Measurements from ENCODE around the gene GNB1. TPM values are rescaled to one million over a fixed set of nuclear protein-coding genes. Genes with fewer than 3 reads are reported as not detected.
"Not testable (repeated sequence)": the region's sequence is repeated elsewhere in the genome, so short reads cannot be mapped to it uniquely, and the experiment has no call there.

The GNB1 gene
- polyA plus RNA-seq, 3 donors = 278 to 310 (median 280) TPM

DNA sequence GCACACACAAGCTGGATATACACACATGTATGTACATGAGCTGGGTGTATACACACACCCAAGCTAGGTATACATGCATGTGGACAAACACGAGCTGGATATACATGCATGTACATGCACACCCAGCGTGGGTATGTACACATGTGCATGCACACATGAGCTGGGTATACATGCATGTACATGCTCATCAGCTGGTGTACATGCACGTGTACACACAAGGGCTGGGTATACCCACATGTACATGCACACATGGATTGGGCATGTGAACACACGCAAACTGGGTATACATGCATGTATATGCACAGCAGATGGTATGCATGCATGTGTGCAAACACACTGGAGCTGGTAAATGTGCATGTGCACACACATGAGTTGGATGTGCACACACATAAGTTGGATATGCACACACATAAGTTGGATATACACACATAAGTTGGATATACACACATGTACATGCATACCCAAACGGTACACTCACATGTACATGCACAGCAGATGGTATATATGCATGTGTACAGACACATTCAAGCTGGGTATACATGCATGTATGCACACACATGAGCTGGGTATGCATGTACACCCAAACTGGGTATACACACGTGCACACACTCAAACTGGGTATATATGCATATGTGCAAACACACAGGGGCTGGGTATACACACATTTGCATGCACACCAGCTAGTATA, 7.5 kb upstream of the GNB1 start:
- DNase-seq (ENCODE audit: extremely low read depth in 1 of 11, low read depth in 9 of 11, low spot score in 4 of 11) = no peak

DNA sequence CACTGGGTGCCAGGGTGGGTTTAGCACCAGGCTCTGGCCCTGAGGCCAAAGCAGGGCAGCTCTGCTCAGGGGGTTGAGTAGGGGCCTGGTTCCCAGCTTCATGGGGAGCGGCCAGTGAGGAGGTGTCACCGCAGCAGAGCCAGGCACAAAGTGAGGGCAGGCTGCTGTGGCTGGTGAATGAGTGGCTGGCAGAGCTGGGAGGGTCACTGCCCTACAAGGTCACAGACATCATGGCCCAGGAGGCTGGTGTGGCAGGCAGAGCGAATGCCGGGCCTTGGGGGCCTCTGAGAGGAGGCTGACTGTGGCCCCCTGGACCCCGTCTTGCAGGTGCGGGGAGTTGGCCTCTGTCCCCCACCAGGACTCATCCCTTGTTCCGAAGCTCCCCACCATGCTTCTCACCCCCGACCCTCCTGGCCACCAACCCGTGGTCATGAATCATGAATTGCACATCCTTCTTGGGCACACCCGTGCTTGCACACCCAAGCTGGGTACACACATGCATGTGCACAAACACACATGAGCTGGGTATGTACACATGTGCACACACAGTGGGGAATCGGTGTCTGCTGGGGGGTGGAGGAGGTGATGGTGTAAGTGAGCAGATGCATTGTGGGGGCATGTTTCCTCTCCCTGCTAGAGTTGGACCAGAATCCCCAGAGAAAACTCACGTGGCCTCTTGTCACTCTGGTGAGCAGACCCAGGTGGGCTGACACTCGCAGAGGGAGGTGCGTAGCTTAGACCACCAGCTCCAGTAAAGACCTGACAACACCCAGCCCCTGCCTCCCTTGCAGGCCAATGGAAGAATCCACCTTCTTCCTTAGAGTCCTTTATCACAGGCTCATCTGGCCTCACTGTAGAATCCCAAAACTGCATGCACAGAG, 4.8 kb upstream of the GNB1 start:
- DNase-seq (ENCODE audit: extremely low read depth in 1 of 11, low read depth in 9 of 11, low spot score in 4 of 11) = no peak

DNA sequence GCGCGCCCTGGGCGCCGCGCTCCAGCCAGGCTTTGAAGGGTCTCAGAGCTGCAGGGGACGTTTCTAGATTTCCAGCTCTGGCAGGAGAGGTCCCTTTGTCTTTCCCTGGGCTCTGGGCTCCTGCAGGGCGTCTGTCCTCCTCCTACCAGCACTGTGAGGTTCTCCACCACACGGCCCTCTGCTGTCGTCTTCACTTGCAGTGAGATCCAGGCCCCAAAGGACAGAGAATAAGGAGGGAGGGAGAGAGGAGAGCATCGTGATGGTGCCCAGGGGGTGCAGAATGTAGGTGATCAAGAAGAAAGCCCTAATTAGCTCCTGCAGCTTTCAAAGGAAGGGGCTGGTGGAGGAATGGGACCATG, 4.2 kb upstream of the GNB1 start:
- DNase-seq (ENCODE audit: extremely low read depth in 1 of 11, low read depth in 9 of 11, low spot score in 4 of 11) = no peak

DNA sequence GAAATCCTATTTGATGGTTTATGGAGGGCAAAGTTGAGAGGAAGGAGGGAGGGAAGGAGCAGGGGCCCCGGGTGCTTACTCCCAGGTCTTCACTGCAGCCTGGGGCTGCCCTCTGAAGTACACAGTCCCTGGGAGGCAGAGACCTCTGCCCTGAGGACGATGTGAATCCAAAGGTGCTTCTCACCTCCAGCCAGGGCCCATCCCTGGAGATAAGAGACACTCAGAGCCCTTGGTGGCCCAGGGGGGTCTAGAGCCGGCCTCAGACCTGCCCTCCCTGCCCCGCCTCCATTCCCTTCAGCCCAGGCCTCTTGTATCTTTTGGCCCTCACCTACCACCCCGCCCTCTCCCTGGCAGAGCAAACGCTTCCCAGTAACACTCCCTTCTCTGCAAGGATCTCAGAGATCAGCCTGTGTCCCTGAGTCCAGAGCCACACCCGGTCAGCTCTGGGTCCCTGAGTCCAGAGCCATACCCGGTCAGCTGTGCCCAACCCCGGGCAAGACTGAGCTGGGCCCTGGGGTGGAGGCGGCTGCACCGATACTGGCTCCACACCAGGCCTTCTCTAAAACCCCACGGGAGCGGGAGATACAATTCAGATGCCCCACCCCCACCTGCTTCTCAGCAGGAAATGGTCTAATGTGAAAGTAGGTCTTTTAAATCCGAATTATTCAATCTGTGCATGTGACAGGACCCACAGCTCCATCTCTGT, 3.6 kb upstream of the GNB1 start:
- no peak for DNase-seq (ENCODE audit: extremely low read depth in 1 of 11, low read depth in 9 of 11, low spot score in 4 of 11)

DNA sequence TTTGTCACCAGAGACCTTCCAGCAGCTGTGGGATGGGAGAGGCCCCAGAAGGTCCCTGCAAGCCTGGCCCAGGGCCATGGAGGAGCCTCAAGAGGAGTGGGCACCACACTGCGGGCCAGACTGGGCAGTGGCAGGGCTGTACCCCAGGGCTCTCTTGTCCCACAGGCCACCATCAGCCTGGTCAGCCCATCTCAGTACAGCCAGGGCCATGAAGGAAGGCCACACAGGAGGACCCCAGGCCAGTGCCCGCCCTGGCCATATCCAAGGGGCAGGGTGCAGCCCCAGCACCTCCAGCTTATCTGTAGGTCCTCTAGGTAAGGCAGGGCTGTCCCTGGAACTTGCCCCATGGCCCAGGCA, 3.1 kb upstream of the GNB1 start:
- no peak for DNase-seq (ENCODE audit: extremely low read depth in 1 of 11, low read depth in 9 of 11, low spot score in 4 of 11)

DNA sequence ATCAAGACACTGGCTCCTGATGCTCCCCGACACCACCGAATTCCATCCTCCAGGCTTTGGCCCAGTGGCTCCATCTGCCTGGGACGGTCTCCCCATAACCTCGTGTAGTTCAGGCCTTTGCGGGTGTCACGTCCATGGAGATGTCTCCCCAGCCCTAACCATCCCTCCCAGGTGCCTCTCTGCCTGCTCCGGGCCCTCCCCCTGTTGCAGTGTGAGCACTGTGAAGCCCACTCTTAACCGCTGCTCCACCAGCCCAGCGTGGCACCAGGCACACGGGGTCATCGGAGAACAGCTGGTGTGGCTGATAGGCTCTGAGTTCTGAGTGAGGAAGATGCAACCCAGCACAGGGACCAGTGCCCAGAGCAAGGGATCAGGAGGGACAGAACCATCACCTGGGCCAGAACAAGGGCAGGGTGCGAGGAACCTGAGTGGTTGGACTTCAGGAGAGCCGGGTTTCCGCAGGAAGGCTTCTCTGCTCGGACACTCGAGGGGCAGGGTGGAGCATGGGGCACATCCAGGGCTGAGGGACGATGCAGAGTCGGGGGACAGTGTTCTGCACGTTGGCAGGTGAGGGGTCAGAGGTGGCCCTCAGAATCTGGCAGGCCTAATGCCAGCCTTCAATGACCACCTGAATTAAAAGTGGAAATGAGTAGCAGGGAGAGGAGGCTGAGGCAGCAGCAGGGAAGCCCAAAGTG, 2.6 kb upstream of the GNB1 start:
- DNase-seq (ENCODE audit: extremely low read depth in 1 of 11, low read depth in 9 of 11, low spot score in 4 of 11) = no peak

DNA sequence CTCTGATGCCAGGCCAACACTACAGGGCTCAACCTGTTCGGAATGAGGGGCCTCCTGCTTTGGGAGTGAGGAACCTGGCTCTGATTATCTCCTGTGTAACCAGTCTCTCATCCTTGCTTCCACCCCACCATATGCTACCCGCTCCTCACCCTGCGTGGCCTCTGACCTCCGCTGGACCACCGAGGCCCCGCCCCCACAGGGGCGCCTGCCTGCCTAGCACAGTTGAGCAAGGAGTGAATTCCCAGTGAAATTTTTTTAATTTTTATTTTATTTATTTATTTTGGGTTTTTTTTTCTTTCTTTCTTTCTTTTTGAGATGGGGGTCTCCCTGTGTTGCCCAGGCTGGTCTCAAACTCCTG, 1.9 kb upstream of the GNB1 start:
- no peak for DNase-seq (ENCODE audit: extremely low read depth in 1 of 11, low read depth in 9 of 11, low spot score in 4 of 11)

DNA sequence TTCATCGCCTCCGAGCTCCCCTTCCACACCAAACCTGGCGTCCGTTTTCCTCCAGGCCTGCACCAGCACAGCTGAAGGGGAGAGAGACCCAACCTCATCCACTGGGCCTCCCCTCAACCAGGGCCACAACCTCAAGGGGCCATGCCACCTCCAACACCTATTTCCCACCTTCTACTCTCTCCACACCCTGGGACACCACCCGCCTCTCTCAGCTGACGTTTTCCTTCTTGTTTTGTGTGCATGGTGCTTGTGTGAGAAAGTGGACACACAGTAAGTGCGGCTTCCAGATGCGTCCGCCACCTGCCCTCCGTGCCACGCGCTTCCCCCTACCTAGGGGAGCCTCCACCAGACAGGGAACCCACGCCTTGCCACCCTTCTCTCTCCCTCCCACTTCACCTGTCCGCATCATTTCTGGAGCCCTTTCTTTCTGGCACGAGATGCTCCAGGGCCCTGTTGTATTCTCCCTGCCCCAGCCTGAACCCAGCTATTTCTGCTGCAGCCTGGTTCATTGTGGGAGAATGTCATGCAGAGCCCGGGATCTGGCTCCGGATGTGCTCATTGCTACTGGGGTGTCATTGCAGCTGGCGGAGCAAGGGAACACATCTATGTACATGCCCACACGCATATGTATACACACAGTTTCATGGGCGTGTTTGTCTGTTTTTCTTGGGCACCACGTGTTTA, 1.3 kb upstream of the GNB1 start:
- no peak for DNase-seq (ENCODE audit: extremely low read depth in 1 of 11, low read depth in 9 of 11, low spot score in 4 of 11)

DNA sequence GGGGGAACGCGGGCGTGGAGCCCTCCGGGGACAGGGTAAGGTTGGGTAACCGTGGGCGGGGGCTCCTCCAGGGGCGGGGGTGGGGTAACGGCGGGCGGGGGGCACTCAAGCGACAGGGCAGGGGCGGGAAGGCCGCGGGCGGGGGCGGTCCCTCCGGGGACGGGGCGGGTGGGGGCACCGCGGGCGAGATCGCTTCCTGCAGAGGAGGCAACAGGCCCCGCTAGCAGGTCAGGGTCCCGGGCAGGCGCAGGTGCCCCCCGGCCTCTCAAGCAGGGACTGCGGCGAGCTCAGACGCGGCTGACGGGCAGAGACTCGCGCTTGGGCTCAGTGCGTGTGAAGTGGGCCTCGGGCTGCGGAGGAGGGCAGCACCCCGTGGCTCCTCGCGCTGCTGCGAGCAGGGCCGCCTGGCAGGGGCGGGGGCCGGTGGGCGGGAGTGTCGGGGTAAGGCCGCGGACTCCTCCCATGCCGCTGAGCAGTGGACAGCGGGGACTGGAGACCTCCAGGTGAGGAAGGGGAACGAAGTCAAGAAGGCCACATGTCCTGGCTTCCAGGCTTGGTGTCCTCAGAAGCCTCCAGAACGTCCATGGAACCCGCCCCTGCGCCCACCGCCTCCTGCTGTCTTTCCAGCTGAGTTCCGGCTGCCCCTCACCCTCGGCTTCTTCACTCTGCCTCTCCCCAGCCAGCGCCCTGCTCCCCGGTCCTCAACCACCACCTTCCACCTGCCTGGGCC, 627 bp upstream of the GNB1 start:
- peak in 6 of 11 donors; percentile 25 to 48 (median 33) for DNase-seq (ENCODE audit: extremely low read depth in 1 of 11, low read depth in 9 of 11, low spot score in 4 of 11)

DNA sequence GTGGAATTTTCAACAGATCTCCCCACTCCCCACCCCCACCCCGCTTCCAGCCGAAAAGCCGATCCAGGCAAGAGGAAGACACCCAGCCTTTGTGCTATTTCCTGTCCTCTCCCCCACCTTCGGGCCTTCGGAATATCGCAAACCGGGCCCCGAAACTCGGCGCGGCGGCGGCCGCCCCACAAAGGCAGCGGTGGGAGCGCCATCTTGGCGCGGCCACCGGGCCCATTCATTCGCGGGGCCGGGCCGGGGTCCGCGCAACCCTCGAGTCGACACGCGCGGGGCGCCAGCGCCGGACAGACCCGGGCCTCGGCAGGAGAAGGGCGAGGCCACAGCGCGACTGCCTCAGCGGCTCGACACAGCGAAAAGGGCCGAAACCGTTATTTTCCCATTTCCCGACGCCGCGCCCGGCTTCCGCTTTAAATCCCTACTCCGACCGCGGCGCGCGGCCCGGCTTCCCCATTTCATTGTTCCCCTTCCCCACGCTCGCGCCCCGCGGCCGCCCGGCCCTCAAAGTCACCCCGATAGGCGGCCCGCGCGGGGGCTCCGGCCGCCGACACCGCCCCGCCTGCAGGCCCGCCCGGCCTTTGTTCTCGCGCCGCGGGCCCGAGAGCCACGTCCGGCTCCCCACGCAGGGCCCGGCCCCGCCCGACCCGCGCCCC, 911 bp downstream of the GNB1 start:
- DNase-seq (ENCODE audit: extremely low read depth in 1 of 11, low read depth in 9 of 11, low spot score in 4 of 11) = peak in 1 of 11 donors; percentile 28

DNA sequence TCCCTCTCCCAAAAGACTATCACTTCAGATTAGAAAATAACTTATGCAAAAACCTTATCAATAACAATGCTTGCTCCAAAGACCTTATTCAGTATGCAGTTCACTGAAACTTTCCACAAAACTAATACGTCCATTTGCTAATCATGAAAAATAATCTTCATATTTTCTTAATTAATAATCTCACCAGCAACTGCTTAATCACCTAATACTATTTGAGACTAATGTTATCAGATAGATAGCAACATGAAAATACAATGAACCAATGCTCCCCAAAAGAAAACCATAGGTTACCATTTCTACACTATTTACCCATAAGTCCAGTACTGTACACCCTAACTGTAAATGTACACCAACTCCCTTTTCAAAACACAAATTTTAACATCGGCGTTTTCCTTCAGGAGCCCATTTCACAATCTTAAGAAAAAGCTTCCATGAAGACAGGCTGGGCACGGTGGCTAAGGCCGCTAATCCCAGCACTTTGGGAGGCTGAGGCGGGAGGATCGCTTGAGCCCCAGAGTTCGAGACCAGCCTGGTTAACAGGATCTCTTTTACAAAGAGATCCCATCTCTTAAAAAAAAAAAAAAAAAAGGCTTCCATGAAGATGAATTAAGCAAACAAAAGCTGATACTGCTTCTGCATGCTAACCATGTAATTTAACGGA, 1.7 kb downstream of the GNB1 start:
- no peak for DNase-seq (ENCODE audit: extremely low read depth in 1 of 11, low read depth in 9 of 11, low spot score in 4 of 11)

DNA sequence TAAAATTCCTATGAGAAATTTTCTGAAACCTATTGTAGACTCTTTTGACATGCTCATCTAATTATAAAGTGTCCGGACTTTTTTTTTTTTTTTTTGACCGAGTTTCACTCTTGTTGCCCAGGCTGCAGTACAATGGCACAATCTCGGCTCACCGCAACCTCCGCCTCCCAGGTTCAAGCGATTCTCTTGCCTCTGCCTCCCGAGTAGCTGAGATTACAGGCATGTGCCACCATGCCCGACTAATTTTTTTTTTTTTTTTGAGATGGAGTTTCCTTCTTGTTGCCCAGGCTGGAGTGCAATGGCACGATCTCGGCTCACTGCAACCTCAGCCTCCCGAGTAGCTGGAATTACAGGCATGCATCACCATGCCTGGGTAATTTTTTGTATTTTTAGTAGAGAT, 7.0 kb downstream of the GNB1 start:
- not testable (repeated sequence) for DNase-seq (ENCODE audit: extremely low read depth in 1 of 11, low read depth in 9 of 11, low spot score in 4 of 11)

DNA sequence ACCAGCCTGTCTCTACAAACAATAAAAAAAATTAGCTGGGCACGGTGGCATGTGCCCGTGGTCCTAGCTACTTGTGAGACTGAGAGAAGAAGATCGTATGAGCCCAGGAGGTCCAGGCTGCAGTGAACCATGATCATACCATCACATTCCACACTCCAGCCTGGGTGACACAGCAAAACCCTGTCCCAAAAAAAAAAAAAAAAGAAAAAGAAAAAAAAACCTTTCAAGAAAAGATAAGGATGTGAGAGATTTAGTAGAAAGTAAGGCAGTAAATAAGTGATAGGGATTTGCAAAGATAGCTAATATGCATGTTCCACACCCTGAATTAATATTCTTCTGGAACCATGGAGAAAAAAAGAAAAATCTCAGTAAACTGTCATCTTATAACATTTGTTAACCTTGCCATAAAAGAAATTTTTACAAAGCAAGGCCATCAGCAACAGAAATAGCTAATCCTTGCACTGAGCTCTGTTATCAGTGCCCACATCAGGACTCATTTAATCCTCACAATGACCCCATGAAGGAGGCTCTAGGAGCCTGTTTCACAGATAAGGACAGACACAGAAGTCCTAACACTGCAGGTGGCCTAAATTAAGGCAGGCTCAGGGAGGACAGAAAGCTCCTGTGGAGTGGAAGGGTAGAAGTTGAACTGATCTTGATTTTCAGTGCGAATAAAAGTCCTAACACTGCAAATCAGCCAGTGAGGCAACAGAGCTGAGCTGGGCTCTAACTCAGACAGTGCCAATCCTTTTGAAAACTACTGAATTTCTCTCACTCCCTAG, 7.6 kb downstream of the GNB1 start:
- no peak for DNase-seq (ENCODE audit: extremely low read depth in 1 of 11, low read depth in 9 of 11, low spot score in 4 of 11)

DNA sequence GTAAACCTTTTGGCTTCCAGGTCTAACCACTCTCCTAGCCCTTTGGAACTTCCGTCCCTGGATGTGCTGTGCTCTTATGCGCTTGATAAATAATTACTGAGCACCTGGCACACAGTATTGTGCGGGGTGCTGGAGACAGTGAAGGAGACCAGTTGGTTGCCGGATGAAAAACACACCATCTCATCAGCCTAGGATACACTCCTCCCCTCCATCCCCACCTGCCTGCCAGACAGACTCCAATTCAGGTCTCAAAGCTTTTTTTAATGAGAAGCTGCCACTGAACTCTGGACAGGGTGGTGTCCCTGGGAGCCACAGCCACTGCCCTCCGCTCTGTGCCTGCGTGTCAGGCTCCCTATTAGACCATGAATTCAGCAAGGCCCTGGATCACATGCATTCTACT, 9.2 kb downstream of the GNB1 start:
- no peak for DNase-seq (ENCODE audit: extremely low read depth in 1 of 11, low read depth in 9 of 11, low spot score in 4 of 11)

DNA sequence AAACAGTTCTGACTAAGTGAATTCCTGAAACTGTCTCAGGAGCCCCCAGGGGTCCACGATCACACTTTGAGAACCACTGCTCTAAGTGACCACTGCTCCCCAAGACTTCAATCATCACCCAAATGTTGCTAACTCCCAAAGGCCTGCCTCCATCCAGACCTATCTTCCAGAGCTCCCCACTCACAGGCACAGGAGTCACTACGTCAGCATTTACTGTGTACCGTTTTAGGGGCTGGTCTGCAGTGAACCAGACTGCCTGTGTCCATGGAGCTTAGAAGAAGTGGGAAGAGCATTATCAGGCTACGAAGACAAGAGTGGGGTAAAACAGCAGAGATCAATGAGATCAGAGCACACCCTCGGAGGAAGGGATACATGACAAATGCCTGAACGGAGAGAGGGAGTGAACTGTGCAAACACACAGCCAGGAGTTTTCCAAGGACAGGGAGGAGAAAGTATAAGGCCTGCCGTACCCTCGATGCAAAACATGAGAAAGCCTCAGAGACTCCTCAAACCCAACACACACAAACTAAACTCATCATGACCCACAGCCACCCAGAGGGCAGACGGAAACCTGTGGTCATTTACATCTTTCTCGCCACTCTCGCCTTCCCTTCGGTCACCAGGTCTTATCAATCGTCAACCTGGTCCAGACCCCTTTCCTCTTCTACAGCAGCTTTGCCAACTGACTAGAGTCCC, 10.1 kb downstream of the GNB1 start:
- DNase-seq (ENCODE audit: extremely low read depth in 1 of 11, low read depth in 9 of 11, low spot score in 4 of 11) = no peak

DNA sequence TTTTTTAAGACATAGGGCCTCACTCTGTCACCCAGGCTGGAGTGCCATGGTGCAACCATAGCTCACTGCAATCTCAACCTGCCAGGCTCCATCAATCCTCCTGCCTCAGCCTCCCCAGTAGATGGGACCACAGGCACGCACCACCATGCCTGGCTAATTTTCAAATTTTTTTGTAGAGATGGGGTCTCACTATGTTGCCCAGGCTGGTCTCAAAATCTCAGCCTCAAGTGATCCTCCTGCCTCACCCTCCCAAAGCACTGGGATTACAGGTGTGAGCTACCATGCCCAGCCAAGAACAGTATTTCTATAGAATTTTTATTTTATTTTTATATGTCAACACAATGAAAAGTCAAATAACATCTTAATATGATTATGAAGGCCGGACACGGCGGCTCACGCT, 10.9 kb downstream of the GNB1 start:
- DNase-seq (ENCODE audit: extremely low read depth in 1 of 11, low read depth in 9 of 11, low spot score in 4 of 11) = no peak
